H9 (cell line): ENCODE data around the gene PTPRK. TPM values are rescaled to one million over a fixed set of nuclear protein-coding genes. Genes with fewer than 3 reads are reported as not detected.

ENCODE experiments used
- DNase-seq: peaks from one replicate; pipeline ENCODE4 v3.0.0-alpha.2; 2017
- H2AFZ ChIP-seq: one replicate; pipeline ENCODE4 v1.6.1; 2013; ENCODE audit warnings: mild to moderate bottlenecking, low read length, control low read depth, moderate library complexity
- H2AK5ac ChIP-seq: 2 replicates; pipeline ENCODE4 v1.6.1; 2013; ENCODE audit warnings: low read length, control low read depth, mixed read lengths; ENCODE audit not compliant: insufficient read length
- H2BK120ac ChIP-seq: one replicate; pipeline ENCODE4 v1.6.1; 2013; ENCODE audit warnings: low read depth, mild to moderate bottlenecking, low read length, control low read depth, inconsistent platforms; ENCODE audit not compliant: poor library complexity, severe bottlenecking
- H2BK12ac ChIP-seq: 2 replicates; pipeline ENCODE4 v1.6.1; 2013; ENCODE audit warnings: low read length, control low read depth, mixed read lengths, low read depth; ENCODE audit not compliant: insufficient read length
- H2BK15ac ChIP-seq: 2 replicates; pipeline ENCODE4 v1.6.1; 2013; ENCODE audit warnings: low read depth, low read length, control low read depth
- H2BK20ac ChIP-seq: one replicate; pipeline ENCODE4 v1.6.1; 2013; ENCODE audit warnings: low read depth, mild to moderate bottlenecking, low read length, control low read depth, inconsistent platforms; ENCODE audit not compliant: poor library complexity, severe bottlenecking
- H2BK5ac ChIP-seq: 2 replicates; pipeline ENCODE4 v1.6.1; 2013; ENCODE audit warnings: low read length, control low read depth, mixed read lengths; ENCODE audit not compliant: insufficient read length
- H3K14ac ChIP-seq: 2 replicates; pipeline ENCODE4 v1.6.1; 2013; ENCODE audit warnings: low read length, control low read depth; ENCODE audit not compliant: insufficient read depth
- H3K18ac ChIP-seq: 2 replicates; pipeline ENCODE4 v1.6.1; 2013; ENCODE audit warnings: low read depth, mild to moderate bottlenecking, mixed read lengths, low read length, control low read depth; ENCODE audit not compliant: insufficient read length
- H3K23ac ChIP-seq: 2 replicates; pipeline ENCODE4 v1.6.1; 2013; ENCODE audit warnings: low read length, control low read depth, mixed read lengths, low read depth; ENCODE audit not compliant: insufficient read length
- H3K23me2 ChIP-seq: 2 replicates; pipeline ENCODE4 v1.6.1; 2013; ENCODE audit warnings: low read depth, mild to moderate bottlenecking, mixed read lengths, low read length, control low read depth; ENCODE audit not compliant: insufficient read length, poor library complexity, severe bottlenecking
- H3K27ac ChIP-seq: 2 replicates; pipeline ENCODE4 v1.5.1; 2013; ENCODE audit warnings: low read length, control low read depth, mixed read lengths, low read depth; ENCODE audit not compliant: insufficient read length
- H3K27me3 ChIP-seq: 2 replicates; pipeline ENCODE4 v1.6.1; 2013; ENCODE audit warnings: low read length, control low read depth, inconsistent platforms; ENCODE audit not compliant: insufficient read depth
- H3K4ac ChIP-seq: 2 replicates; pipeline ENCODE4 v1.6.1; 2013; ENCODE audit warnings: low read depth, mild to moderate bottlenecking, control low read depth, inconsistent platforms, low read length, moderate library complexity
- H3K4me1 ChIP-seq: 2 replicates; pipeline ENCODE4 v1.6.1; 2013; ENCODE audit warnings: low read length, control low read depth, inconsistent platforms; ENCODE audit not compliant: insufficient read depth
- H3K4me2 ChIP-seq: 2 replicates; pipeline ENCODE4 v1.6.1; 2013; ENCODE audit warnings: low read length, control low read depth, mixed read lengths; ENCODE audit not compliant: insufficient read length, insufficient read depth
- H3K56ac ChIP-seq: 2 replicates; pipeline ENCODE4 v1.6.1; 2013; ENCODE audit warnings: low read depth, mild to moderate bottlenecking, mixed read lengths, low read length, control low read depth; ENCODE audit not compliant: insufficient read length
- H3K79me1 ChIP-seq: 2 replicates; pipeline ENCODE4 v1.6.1; 2013; ENCODE audit warnings: low read depth, mild to moderate bottlenecking, moderate library complexity, low read length, control low read depth, inconsistent platforms; ENCODE audit not compliant: insufficient read depth, poor library complexity, severe bottlenecking
- H3K79me2 ChIP-seq: 2 replicates; pipeline ENCODE4 v1.6.1; 2013; ENCODE audit warnings: low read length, control low read depth, inconsistent platforms; ENCODE audit not compliant: insufficient read depth
- H3K9ac ChIP-seq: 2 replicates; pipeline ENCODE4 v1.6.1; 2013; ENCODE audit warnings: low read length, control low read depth, mixed read lengths; ENCODE audit not compliant: insufficient read length; ENCODE audit errors: extremely low read depth
- H3K9me3 ChIP-seq: one replicate; pipeline ENCODE4 v1.6.1; 2013; ENCODE audit warnings: low read depth, low read length, inconsistent platforms; ENCODE audit not compliant: control insufficient read depth
- H3T11ph ChIP-seq: one replicate; pipeline ENCODE4 v1.6.1; 2013; ENCODE audit warnings: mild to moderate bottlenecking, low read length, control low read depth, inconsistent platforms
- H4K20me1 ChIP-seq: one replicate; pipeline ENCODE4 v1.6.1; 2013; ENCODE audit not compliant: control insufficient read depth, insufficient read length, insufficient read depth
- H4K5ac ChIP-seq: 2 replicates; pipeline ENCODE4 v1.6.1; 2013; ENCODE audit warnings: low read depth, mild to moderate bottlenecking, mixed read lengths, low read length, control low read depth; ENCODE audit not compliant: insufficient read length
- H4K8ac ChIP-seq: replicated peaks from 2 replicates; pipeline ENCODE4 v1.6.1; 2013; ENCODE audit warnings: low read length, control low read depth, mixed read lengths, low read depth; ENCODE audit not compliant: insufficient read length
- H4K91ac ChIP-seq: 2 replicates; pipeline ENCODE4 v1.6.1; 2013; ENCODE audit warnings: low read depth, mild to moderate bottlenecking, moderate library complexity, mixed read lengths, low read length, control low read depth; ENCODE audit not compliant: insufficient read length
- H3K27ac Mint-ChIP-seq, 3 experiments: 2 replicates in 2 of 3; 3 replicates in 1 of 3; pipeline ENCODE4 v1.8.0; 2020 to 2021; ENCODE audit warnings: mixed read lengths in 3 of 3, mild to moderate bottlenecking in 1 of 3, moderate library complexity in 1 of 3
- H3K27me3 Mint-ChIP-seq: 2 replicates; pipeline ENCODE4 v1.8.0; 2021; ENCODE audit warnings: low read depth, mild to moderate bottlenecking, moderate library complexity, mixed read lengths
- H3K36me3 Mint-ChIP-seq, 3 experiments: 2 replicates in 2 of 3; 3 replicates in 1 of 3; pipeline ENCODE4 v1.8.0; 2020 to 2021; ENCODE audit warnings: low read depth in 3 of 3, mixed read lengths in 3 of 3; ENCODE audit not compliant: insufficient read depth in 1 of 3
- H3K4me1 Mint-ChIP-seq, 2 experiments: 2 replicates each; pipeline ENCODE4 v1.8.0; 2020; ENCODE audit warnings: mixed read lengths in 2 of 2
- H3K4me3 Mint-ChIP-seq, 2 experiments: 2 replicates in 1 of 2; 3 replicates in 1 of 2; pipeline ENCODE4 v1.8.0; 2020 to 2021; ENCODE audit warnings: mild to moderate bottlenecking in 2 of 2, mixed read lengths in 2 of 2, moderate library complexity in 1 of 2
- H3K9me3 Mint-ChIP-seq, 2 experiments: 2 replicates in 1 of 2; 3 replicates in 1 of 2; pipeline ENCODE4 v1.8.0; 2020; ENCODE audit warnings: mild to moderate bottlenecking in 2 of 2, mixed read lengths in 2 of 2, moderate library complexity in 1 of 2
- CTCF ChIP-seq: fragments of 200-600 bp; sonication (generic); conservative IDR thresholded peaks from 3 replicates; pipeline ENCODE4 v1.8.0; 2021; ENCODE audit warnings: antibody characterized with exemption, mild to moderate bottlenecking
- WGBS: extraction: QIAGEN DNeasy Blood & Tissue Kit; methylation state at CpG from one replicate; pipeline ENCODE4 v1.1.7; 2013; ENCODE audit warnings: missing lambda C conversion rate, low lambda C conversion rate, mixed read lengths; ENCODE audit not compliant: insufficient read length; ENCODE audit errors: extremely low coverage; 5-methylcytosine and 5-hydroxymethylcytosine counted together
- total RNA-seq: library from RNA; stranded (reverse); gene quantifications from 2 replicates; pipeline ENCODE4 v1.2.1, GENCODE V29; 2021

The PTPRK gene
- total RNA-seq, 1 experiment from 2014 or later: 47.9 TPM

DNA sequence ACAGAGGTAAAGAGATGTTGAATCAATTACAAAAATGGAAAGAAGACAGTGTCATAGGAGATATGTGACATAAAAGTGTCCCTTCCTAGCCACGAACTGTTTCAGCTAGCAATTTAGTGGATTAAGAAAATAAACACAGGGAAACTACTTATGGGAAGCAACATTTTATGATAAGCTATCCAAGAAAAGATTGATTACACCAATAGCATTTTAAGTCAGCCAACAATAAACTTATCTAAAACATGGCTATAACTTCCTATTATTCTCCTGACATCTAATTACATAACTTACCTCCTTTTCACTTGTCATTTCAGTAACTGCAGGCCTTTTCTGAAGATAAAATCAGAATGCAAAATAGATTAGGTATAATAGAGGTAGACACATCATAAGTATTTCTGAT is 111.4 kb downstream of the PTPRK start:
- Histone ChIP-seq H3K4me1 (no peaks in the 10 kb centered on the region; the same call in 1 of the 2 replicates), H3K56ac (no peak overlapping the region), H3K27me3 (no peaks in the 10 kb centered on the region), H3K79me1 (no peaks in the 10 kb centered on the region), H3K4ac (no peak overlapping the region), H2BK120ac (no peak overlapping the region), H3K4me2 (no peak overlapping the region), H3K9me3 (no peaks in the 10 kb centered on the region), H3K23ac (no peak overlapping the region), H2AK5ac (no peak overlapping the region), H3K14ac (no peak overlapping the region), H4K5ac (no peak overlapping the region), H2BK20ac (no peak overlapping the region), H4K8ac (no peak overlapping the region), H3K9ac (no peak overlapping the region), H3K27ac (no peak overlapping the region), H3T11ph (no peak overlapping the region), H3K18ac (no peak overlapping the region), H2BK12ac (no peak overlapping the region), H4K91ac (no peak overlapping the region), H2AFZ (no peak overlapping the region), H2BK5ac (no peak overlapping the region), H2BK15ac (no peak overlapping the region), H4K20me1 (no peaks in the 10 kb centered on the region), H3K79me2 (peaks cover 4% of the 10 kb centered on the region; the same call in 1 of the 2 replicates), H3K23me2 (no peaks in the 10 kb centered on the region)
- TF ChIP-seq CTCF: no peak
- Mint-ChIP-seq H3K27me3 (no peaks in the 10 kb centered on the region), H3K27ac (no peak overlapping the region), H3K36me3 (no peaks in the 10 kb centered on the region), H3K4me1 (peaks cover 11 to 14% of the 10 kb centered on the region in 2 experiments), H3K9me3 (no peaks in the 10 kb centered on the region), H3K4me3 (no peak overlapping the region)
- WGBS: no CpG with 5 or more reads among the region's 1 CpG
- DNase-seq: no peak
